ENCODE data around the gene FARP2. TPM values are rescaled to one million over a fixed set of nuclear protein-coding genes. Genes with fewer than 3 reads are reported as not detected.

Gene FARP2
- total and polyA plus RNA-seq, 2 of the 13 experiments (the other 11 are each of a cell fraction or from before 2014, with no cell fraction given): 28.0 to 45.4 TPM

GRCh38 chr2:241432824-241433448 lies 76.9 kb downstream of the FARP2 start (continued):
- TF ChIP-seq PRDM10 (CRISPR knock-in tag; IDR thresholded peaks at IDR 0.05; ENCODE audit: low read depth) (no peak), ZNF446 (CRISPR knock-in tag; IDR thresholded peaks at IDR 0.05) (no peak), ZFP36L2 (CRISPR knock-in tag; IDR thresholded peaks at IDR 0.05) (no peak), ZNF691 (CRISPR knock-in tag; IDR thresholded peaks at IDR 0.05; ENCODE audit: borderline replicate concordance, low read depth) (no peak), YEATS2 (CRISPR knock-in tag; IDR thresholded peaks at IDR 0.05; ENCODE audit: borderline replicate concordance) (no peak), SRSF4 (IDR thresholded peaks at IDR 0.05; ENCODE audit: low read depth, low read length, poor library complexity, severe bottlenecking) (no peak), REPIN1 (CRISPR knock-in tag; IDR thresholded peaks at IDR 0.05; ENCODE audit: borderline replicate concordance, low read depth) (peak; percentile 83; the same call in 1 of the 2 replicates), ZNF350 (CRISPR knock-in tag; IDR thresholded peaks at IDR 0.05; ENCODE audit: borderline replicate concordance, low read depth) (no peak), NPAS2 (CRISPR knock-in tag; IDR thresholded peaks at IDR 0.05; ENCODE audit: borderline replicate concordance) (no peak), REST (IDR thresholded peaks at IDR 0.05; ENCODE audit: borderline replicate concordance in 1 of 2, low read depth in 1 of 2, low read length in 2 of 2) (no peak), MIER3 (CRISPR knock-in tag; IDR thresholded peaks at IDR 0.05; ENCODE audit: borderline replicate concordance) (peak; percentile 79; the same call in 1 of the 2 replicates), ZNF576 (CRISPR knock-in tag; IDR thresholded peaks at IDR 0.05) (no peak), PTBP1 (IDR thresholded peaks at IDR 0.05; ENCODE audit: low read depth, low read length, poor library complexity, severe bottlenecking) (no peak), ZNF326 (CRISPR knock-in tag; IDR thresholded peaks at IDR 0.05; ENCODE audit: borderline replicate concordance) (no peak), ZNF512 (CRISPR knock-in tag; IDR thresholded peaks at IDR 0.05) (no peak), PHF21A (CRISPR knock-in tag; IDR thresholded peaks at IDR 0.05) (peak; percentile 74), TMF1 (CRISPR knock-in tag; IDR thresholded peaks at IDR 0.05; ENCODE audit: low read depth) (no peak), TAF1 (CRISPR knock-in tag; IDR thresholded peaks at IDR 0.05) (no peak), ZNF317 (CRISPR knock-in tag; IDR thresholded peaks at IDR 0.05) (no peak)

Measured in HepG2 (cell line).